Uterus (tissue), 2 donors: ENCODE measurements around the gene YPEL5.

Source experiments
- CTCF ChIP-seq, 4 experiments: fragments of 200-600 bp in 2 of 4; fragments of 450-650 bp in 2 of 4; sonication (generic) in 2 of 4; IDR thresholded peaks; one replicate each; pipeline ENCODE4 v1.5.1; 2016 to 2019; ENCODE audit warnings: antibody characterized with exemption in 4 of 4, mild to moderate bottlenecking in 2 of 4, moderate library complexity in 1 of 4
- POLR2A ChIP-seq, 2 donors: fragments of 450-650 bp; IDR thresholded peaks; one replicate each; pipeline ENCODE4 v1.6.1; 2016; ENCODE audit warnings: antibody characterized with exemption in 2 of 2, mild to moderate bottlenecking in 1 of 2, moderate library complexity in 1 of 2

GRCh38 chr2:30149976-30150375 is 3.2 kb downstream of the YPEL5 start:
- no peak for TF ChIP-seq CTCF (IDR thresholded peaks at IDR 0.05)
- TF ChIP-seq POLR2A (IDR thresholded peaks at IDR 0.05) = no peak
